Measurements from ENCODE around the gene VCP.

- TF ChIP-seq POLR2A (IDR thresholded peaks at IDR 0.05) (no peak), CTCF (IDR thresholded peaks at IDR 0.05) (no peak)
Measured at GRCh38 chr9:35044071-35044470, 28.4 kb downstream of the VCP start.
